ENCODE results near the gene SOX13. TPM values are rescaled to one million over a fixed set of nuclear protein-coding genes. Genes with fewer than 3 reads are reported as not detected.

The SOX13 gene
- total and polyA plus RNA-seq, 9 donors, result 12.0 to 43.0 (median 21.8) TPM

DNA sequence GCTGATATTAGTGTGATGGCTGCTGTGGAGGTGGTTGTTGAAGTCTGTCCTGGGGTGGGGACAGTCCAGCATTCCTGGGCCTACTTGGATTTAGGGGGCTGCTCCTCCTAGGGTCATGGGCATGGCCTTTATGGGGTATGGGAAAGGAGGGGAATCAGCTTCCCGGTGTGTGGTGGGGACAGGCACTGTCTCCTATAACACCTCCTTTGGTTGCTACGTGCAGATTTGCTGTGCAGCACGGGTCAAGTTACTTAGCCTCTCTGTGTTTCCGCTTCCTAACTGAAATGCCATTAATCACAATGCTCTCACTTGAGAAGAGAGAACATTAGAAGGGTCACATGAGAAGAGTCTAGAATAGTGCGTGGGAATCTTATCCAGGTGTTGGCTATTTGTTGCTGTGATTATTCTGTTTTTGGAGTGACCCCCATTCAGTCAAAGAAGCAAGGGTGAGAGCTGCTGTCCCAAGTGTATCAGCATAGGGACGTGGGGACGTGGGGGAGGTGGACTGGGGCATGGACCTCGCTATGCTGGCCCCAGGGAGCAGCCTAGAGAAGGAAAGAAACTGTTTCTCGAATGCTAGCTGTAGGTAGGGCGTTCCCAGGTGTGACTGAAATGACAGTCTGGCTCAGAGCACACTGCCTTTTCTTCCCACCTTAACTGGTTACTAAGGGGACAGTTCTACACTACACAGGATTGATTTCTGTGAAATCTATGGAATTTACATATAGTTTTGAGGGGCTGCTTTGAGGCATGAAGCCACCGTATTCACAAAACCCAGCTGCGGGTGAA lies 19.9 kb downstream of the SOX13 start:
- H3K9me3 ChIP-seq, result no peaks in the 10 kb centered on the region
- intact Hi-C loops (cut with DNase I), result no loop called here
- DNase-seq, result no peak
- no peak overlapping the region for H3K4me3 ChIP-seq
- H3K4me1 ChIP-seq (ENCODE audit: insufficient read depth), result peaks cover 16% of the 10 kb centered on the region
- 79 to 81% (median 80%) methylated on average over 12 of the region's 12 CpGs for WGBS, 3 donors
- TF ChIP-seq, protein P1, sequence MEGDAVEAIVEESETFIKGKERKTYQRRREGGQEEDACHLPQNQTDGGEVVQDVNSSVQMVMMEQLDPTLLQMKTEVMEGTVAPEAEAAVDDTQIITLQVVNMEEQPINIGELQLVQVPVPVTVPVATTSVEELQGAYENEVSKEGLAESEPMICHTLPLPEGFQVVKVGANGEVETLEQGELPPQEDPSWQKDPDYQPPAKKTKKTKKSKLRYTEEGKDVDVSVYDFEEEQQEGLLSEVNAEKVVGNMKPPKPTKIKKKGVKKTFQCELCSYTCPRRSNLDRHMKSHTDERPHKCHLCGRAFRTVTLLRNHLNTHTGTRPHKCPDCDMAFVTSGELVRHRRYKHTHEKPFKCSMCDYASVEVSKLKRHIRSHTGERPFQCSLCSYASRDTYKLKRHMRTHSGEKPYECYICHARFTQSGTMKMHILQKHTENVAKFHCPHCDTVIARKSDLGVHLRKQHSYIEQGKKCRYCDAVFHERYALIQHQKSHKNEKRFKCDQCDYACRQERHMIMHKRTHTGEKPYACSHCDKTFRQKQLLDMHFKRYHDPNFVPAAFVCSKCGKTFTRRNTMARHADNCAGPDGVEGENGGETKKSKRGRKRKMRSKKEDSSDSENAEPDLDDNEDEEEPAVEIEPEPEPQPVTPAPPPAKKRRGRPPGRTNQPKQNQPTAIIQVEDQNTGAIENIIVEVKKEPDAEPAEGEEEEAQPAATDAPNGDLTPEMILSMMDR (IDR thresholded peaks at IDR 0.05), result no peak
- TF ChIP-seq EP300 (IDR thresholded peaks at IDR 0.05), result no peak
- TF ChIP-seq POLR2A (IDR thresholded peaks at IDR 0.05), result no peak
- no peak overlapping the region for H3K27ac ChIP-seq
- no peaks in the 10 kb centered on the region for H3K36me3 ChIP-seq
- no peaks in the 10 kb centered on the region for H3K27me3 ChIP-seq

DNA sequence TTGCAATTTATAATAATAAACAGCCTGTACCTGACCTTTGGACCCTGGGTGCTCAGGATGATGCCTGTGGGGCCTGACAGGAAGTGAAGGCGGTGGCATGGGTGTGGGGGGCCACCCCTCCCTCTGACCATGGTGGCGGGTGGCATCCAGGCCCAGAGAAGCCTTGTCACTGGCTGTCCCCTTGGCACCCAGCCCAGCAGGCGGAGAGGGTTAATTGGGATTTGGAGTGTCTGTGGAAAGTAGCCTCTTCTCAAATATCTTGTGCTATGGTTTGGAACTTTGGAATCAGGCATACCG lies 20.5 kb downstream of the SOX13 start:
- 78 to 94% (median 86%) methylated on average over 4 of the region's 4 CpGs for WGBS, 3 donors
- H3K4me1 ChIP-seq (ENCODE audit: insufficient read depth), result peaks cover 11% of the 10 kb centered on the region
- intact Hi-C loops (cut with DNase I), result no loop called here
- no peaks in the 10 kb centered on the region for H3K36me3 ChIP-seq
- no peak overlapping the region for H3K27ac ChIP-seq
- H3K9me3 ChIP-seq, result no peaks in the 10 kb centered on the region
- H3K4me3 ChIP-seq, result no peak overlapping the region
- no peaks in the 10 kb centered on the region for H3K27me3 ChIP-seq
- TF ChIP-seq, protein P1 (IDR thresholded peaks at IDR 0.05), result no peak
- TF ChIP-seq EP300 (IDR thresholded peaks at IDR 0.05) (no peak), POLR2A (IDR thresholded peaks at IDR 0.05) (no peak)
- DNase-seq, result no peak

DNA sequence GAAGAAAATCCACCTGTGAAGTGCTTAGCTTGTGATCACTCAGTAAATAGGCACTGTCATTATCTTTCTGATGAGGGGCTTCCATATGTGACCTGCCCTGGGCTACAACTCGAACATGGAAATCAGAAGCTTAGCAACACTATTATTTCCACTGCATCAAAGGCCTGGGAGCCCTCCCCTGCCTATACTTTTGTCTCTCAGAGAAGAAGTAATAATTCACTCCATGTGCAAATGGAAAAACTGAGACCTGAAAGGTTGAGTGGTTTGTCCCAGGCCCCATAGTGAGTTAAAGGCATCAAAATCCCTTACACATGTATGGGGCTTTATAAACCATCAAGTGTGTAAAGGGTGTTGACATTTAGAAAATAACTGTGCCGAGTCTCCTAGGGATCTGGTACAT lies 20.9 kb downstream of the SOX13 start:
- DNase-seq, result no peak
- Histone ChIP-seq H3K27me3 (no peaks in the 10 kb centered on the region), H3K4me1 (ENCODE audit: insufficient read depth) (peaks cover 7% of the 10 kb centered on the region), H3K9me3 (no peaks in the 10 kb centered on the region), H3K4me3 (no peak overlapping the region), H3K27ac (no peak overlapping the region), H3K36me3 (no peaks in the 10 kb centered on the region)
- TF ChIP-seq POLR2A (IDR thresholded peaks at IDR 0.05), result no peak
- TF ChIP-seq EP300 (IDR thresholded peaks at IDR 0.05), result no peak
- TF ChIP-seq, protein P1 (IDR thresholded peaks at IDR 0.05), result no peak
- intact Hi-C loops (cut with DNase I), result no loop called here
- WGBS, 3 donors, result 74 to 81% (median 80%) methylated on average over 2 of the region's 2 CpGs

DNA sequence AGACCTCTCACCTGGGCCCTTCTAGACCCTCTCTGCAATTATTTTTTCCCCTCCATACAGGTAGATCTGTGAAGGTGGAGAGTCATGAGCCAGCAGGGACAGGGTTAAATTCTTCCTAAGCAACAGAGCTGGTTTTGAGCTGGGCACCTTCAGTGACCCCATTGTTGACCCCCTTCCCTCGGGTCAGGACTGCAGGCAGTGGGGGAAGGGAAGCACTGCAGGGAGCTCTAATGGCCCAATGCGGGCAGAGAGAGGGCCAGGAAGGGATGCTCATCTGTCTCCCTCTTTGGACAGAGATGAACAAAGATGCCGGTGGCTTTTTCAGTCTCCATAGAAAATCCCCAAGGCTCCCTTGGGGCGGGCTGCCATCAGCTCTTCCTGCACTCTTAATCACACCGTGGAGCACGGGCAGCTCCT lies 21.4 kb downstream of the SOX13 start:
- H3K9me3 ChIP-seq, result no peaks in the 10 kb centered on the region
- H3K4me1 ChIP-seq (ENCODE audit: insufficient read depth), result peaks cover 4% of the 10 kb centered on the region
- H3K27ac ChIP-seq, result no peak overlapping the region

More for the DNA sequence above, 21.4 kb downstream of the SOX13 start:
- Histone ChIP-seq H3K4me3 (no peak overlapping the region), H3K27me3 (no peaks in the 10 kb centered on the region), H3K36me3 (no peaks in the 10 kb centered on the region)
- TF ChIP-seq EP300 (IDR thresholded peaks at IDR 0.05) (no peak), POLR2A (IDR thresholded peaks at IDR 0.05) (no peak)
- TF ChIP-seq, protein P1 (IDR thresholded peaks at IDR 0.05), result no peak
- WGBS, 3 donors, result 51 to 57% (median 52%) methylated on average over 6 of the region's 6 CpGs
- no peak for DNase-seq
- intact Hi-C loops (cut with DNase I), result no loop called here
